Dendritic cell treated with granulocyte-macrophage colony-stimulating factor and Interleukin-4, amounts not matched to agents 40 ng/mL and 50 ng/mL, for 4 days (primary cell): ENCODE data around the gene ACADVL.
A peak's percentile ranks its signal among the peaks of the same experiment; 100 is the strongest.
"Not testable (repeated sequence)": the region's sequence is repeated elsewhere in the genome, so short reads cannot be mapped to it uniquely, and the experiment has no call there.

Source experiments
- H3K27ac Mint-ChIP-seq: one replicate; pipeline ENCODE4 v1.8.0; 2022; ENCODE audit warnings: mild to moderate bottlenecking, mixed read lengths
- H3K27me3 Mint-ChIP-seq: one replicate; pipeline ENCODE4 v1.8.0; 2022; ENCODE audit warnings: mild to moderate bottlenecking, mixed read lengths
- H3K36me3 Mint-ChIP-seq: one replicate; pipeline ENCODE4 v1.8.0; 2022; ENCODE audit warnings: low read depth, mixed read lengths
- H3K4me1 Mint-ChIP-seq: one replicate; pipeline ENCODE4 v1.8.0; 2022; ENCODE audit warnings: low read depth, mixed read lengths
- H3K4me3 Mint-ChIP-seq: one replicate; pipeline ENCODE4 v1.8.0; 2022; ENCODE audit warnings: mild to moderate bottlenecking, moderate library complexity, mixed read lengths
- H3K9me3 Mint-ChIP-seq: one replicate; pipeline ENCODE4 v1.8.0; 2022; ENCODE audit warnings: mixed read lengths
- intact Hi-C: fragments of 100-400 bp; cut with micrococcal nuclease; formaldehyde crosslinking; loops from one replicate; pipeline ENCODE4 v1.15.0; 2022

The ACADVL gene

DNA sequence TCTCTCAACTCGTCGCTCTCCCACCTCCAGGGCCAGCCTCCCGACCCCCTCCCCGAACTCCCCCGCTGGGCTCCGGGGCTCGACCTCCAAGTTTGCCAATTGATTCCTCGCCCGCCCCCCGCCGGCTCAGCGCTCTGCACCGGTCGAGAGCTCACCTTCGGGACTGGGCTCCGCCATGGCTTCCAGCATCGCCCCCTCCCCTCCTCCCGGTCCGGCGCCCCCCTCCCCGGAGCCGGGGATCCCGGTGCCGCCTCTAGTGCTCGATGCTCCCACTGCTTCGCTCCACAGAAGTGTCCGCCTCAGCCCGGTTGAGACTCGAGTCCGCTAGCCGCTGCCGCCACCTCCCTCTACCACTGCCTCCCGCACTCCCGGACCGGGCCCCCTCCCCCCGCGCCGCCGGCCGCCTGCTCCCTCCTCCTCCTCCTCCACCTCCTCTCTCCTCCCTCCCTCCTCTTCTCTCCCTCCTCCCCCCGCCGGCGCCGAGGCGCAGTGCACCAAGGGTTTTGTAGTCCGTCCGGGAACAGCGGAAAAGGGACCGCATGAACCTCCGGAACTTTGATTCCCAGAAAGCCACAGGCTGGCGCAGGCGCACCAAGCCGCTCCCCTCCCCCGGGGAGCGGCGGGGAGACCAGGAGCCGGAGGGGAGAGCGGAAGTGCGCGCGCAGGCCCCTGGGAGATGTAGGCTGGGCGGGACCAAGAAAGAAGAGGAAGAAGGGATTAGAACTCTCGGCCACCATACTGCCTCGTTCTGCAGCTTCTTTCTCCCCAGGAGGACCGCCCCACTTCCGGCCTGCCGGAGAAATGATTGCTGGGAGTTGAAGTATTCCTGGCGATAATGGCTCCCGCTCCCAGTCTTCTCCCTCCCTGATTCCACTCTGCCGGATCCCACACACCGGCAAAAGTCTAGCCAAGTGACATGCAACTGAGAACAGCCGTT is 19.6 kb downstream of the ACADVL start, which contains the start of gene PHF23:
PHF23 (minus strand) TSS at position 367 of the 937 bp plus-strand sequence; CDS start at position 189, 178 bp downstream.
- Mint-ChIP-seq H3K27ac (peak within 1 kb of the TSS; percentile 98), H3K4me1 (peaks cover 63% of the 10 kb centered on the region), H3K9me3 (no peaks in the 10 kb centered on the region), H3K36me3 (peaks cover 98% of the 10 kb centered on the region), H3K27me3 (no peaks in the 10 kb centered on the region), H3K4me3 (peak within 1 kb of the TSS; percentile 98)
- intact Hi-C loops = loop anchor here (5.0 kb wide), 1 partner anchor 43 kb away; the partner anchor contains the start of gene SLC2A4

DNA sequence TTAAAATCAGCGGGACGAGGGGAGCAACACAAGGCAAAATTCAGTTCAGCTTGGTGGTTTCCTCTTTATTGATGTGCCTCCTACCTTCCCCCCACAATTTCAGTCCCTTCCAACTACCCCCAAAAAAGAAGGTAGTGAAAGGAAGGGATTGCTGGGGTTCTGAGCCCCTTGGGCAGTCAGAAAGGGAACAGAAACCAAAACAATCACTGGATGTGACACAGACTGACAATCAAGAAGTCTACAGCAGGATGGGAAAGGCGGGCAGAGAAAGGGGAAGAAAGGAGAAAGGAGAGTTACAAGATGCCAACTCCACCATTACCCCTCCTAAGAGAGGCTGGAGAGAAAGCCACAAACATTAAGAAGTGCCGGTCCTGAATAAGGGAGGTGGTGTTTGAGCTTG is 20.6 kb downstream of the ACADVL start:
- Mint-ChIP-seq H3K4me3 (peak overlapping the region; percentile 98), H3K4me1 (peaks cover 59% of the 10 kb centered on the region), H3K9me3 (no peaks in the 10 kb centered on the region), H3K27ac (peak overlapping the region; percentile 98), H3K27me3 (no peaks in the 10 kb centered on the region), H3K36me3 (peaks cover 96% of the 10 kb centered on the region)
- intact Hi-C loops = loop anchor here (5.0 kb wide), 1 partner anchor 42 kb away; the partner anchor contains the start of gene SLC2A4

- peaks cover 95% of the 10 kb centered on the region for H3K36me3 Mint-ChIP-seq
Observed at GRCh38 chr17:7241090-7241733, 21.5 kb downstream of the ACADVL start.

DNA sequence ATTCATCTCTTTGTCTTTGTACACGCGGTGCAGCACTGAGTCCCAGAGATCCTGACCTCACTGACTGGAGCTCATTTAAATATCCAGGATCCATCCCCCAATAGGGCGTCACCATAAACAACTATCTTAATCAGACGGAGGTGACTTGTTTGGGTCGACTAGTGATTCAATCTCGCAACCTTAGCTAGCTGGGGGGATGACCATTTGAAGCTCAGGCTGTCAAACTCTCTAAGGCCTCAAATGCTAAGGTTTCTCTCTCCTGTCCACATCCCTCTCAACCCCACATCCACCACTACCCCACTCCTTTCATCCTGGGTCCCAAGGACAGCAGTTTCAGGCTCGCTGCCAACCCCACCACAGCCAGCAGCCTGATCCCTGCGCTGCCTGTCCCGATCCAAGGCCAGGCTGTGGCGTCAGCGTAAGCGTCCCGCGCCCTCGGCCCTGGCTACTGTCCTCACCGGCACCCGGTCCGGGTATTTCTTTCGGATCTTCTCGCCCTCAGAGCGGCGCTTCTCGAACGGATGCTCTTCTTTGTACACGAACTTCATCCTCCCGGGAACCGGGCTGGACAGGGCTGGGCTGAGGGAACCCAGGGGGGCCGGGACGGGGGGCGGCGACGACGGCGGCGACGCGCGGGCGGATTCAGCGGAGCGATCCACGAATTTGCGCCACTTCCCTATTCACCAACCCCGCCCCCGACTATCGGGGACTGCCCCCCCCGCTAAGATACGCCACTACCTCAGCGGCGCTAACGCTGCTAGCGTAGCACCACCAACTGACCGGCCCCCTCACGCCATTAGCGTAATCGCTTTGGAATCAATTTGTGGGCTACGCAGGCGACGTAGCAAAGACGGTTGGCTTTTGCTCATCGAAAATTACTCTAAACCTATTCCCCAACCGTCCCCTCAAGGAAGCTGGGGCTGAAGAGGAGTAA is 22.3 kb downstream of the ACADVL start, which contains the start of gene GABARAP:
GABARAP (minus strand) TSS at position 667 of the 934 bp plus-strand sequence; CDS start at position 548, 119 bp downstream.
- Mint-ChIP-seq H3K36me3 (peaks cover 95% of the 10 kb centered on the region), H3K4me3 (peak within 1 kb of the TSS; percentile 98), H3K4me1 (peaks cover 54% of the 10 kb centered on the region)

More at GRCh38 chr17:7241090-7241733, 21.5 kb downstream of the ACADVL start:
- peaks cover 54% of the 10 kb centered on the region for H3K4me1 Mint-ChIP-seq
- intact Hi-C loops = loop anchor here (5.0 kb wide), 1 partner anchor 41 kb away; the partner anchor contains the start of gene SLC2A4
- H3K9me3 Mint-ChIP-seq = no peaks in the 10 kb centered on the region
- peak overlapping the region; percentile 98 for H3K4me3 Mint-ChIP-seq
- no peaks in the 10 kb centered on the region for H3K27me3 Mint-ChIP-seq
- peak overlapping the region; percentile 98 for H3K27ac Mint-ChIP-seq

DNA sequence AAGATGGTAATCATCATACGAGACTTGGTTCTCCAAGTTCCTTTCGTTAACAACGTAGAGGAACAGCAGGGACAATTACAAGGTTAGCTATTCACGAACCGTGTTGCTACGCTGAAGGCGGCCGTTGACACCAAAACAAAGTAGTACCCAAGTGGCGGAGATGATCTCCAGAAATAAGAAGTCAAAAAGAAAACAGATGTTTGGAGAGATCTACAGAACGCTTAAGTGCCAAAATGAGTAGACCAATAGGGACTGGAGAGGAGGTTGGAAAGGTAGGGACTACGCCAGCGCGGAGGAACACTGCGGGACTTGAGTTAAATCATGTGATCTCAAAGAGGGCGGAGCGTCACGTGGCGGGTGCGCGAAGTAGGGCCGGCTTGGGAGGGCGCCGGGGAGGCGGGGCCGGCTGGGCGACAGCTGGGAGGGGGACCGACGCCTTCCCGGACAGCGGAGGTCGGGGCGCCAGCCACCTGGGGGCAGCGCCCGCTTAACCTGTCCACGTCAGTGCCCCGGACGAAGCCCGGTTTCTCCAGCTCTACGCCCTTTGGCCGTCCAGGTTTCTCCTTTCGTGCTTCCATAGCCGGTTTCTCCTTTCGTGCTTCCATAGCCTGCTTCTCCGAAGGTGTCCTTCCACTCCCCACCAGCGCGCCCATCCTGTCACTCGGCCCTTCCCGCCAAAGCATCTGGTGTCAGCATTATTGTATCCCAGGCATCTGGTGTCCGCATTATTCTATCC is 23.1 kb downstream of the ACADVL start:
- Mint-ChIP-seq H3K4me3 (peak overlapping the region; percentile 98), H3K9me3 (no peaks in the 10 kb centered on the region), H3K4me1 (peaks cover 48% of the 10 kb centered on the region), H3K27ac (peak overlapping the region; percentile 98), H3K27me3 (no peaks in the 10 kb centered on the region), H3K36me3 (peaks cover 90% of the 10 kb centered on the region)
- intact Hi-C loops = loop anchor here (1.0 to 5.0 kb wide), 2 partner anchors 9 to 39 kb away; partner anchors contain the start of genes ELP5 and SLC2A4

More for the DNA sequence above, 22.3 kb downstream of the ACADVL start, which contains the start of gene GABARAP:
- H3K27me3 Mint-ChIP-seq = no peaks in the 10 kb centered on the region
- H3K27ac Mint-ChIP-seq = peak within 1 kb of the TSS; percentile 98
- intact Hi-C loops = loop anchor here (1.0 to 5.0 kb wide), 2 partner anchors 10 to 40 kb away; partner anchors contain the start of genes ELP5 and SLC2A4
- H3K9me3 Mint-ChIP-seq = no peaks in the 10 kb centered on the region

- H3K9me3 Mint-ChIP-seq = no peaks in the 10 kb centered on the region
- peaks cover 87% of the 10 kb centered on the region for H3K36me3 Mint-ChIP-seq
- no peaks in the 10 kb centered on the region for H3K27me3 Mint-ChIP-seq
- intact Hi-C loops = loop anchor here (5.0 kb wide), 1 partner anchor 39 kb away; the partner anchor contains the start of gene SLC2A4
- peak overlapping the region; percentile 98 for H3K27ac Mint-ChIP-seq
- peak overlapping the region; percentile 98 for H3K4me3 Mint-ChIP-seq
- peaks cover 50% of the 10 kb centered on the region for H3K4me1 Mint-ChIP-seq
Observed at GRCh38 chr17:7243453-7243729, 23.7 kb downstream of the ACADVL start.

DNA sequence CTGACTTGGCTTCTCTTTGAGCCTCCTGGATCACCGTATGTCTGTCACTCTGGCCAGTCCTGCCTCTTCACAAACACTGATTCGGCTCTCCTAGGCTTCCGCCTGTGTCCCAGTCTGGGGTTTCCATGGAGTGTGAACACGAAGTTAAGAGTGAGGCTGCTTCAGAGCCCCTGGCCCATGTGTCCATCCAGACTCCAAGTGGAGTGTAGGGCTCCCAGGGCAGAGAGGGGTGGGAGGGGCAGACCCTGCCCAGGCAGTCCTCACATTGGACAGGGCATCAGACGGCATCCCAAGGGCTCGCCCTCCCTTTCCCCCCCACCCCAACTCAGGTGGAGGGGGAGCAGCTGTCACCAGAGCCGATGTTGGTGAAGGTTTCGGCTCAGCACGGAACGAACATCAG is 24.1 kb downstream of the ACADVL start:
- Mint-ChIP-seq H3K4me3 (peak overlapping the region; percentile 98), H3K27ac (peak overlapping the region; percentile 98), H3K4me1 (peaks cover 54% of the 10 kb centered on the region), H3K36me3 (peaks cover 87% of the 10 kb centered on the region)
- not testable (repeated sequence) for H3K9me3 Mint-ChIP-seq, H3K27me3 Mint-ChIP-seq
- intact Hi-C loops = loop anchor here (5.0 kb wide), 1 partner anchor 38 kb away; the partner anchor contains the start of gene SLC2A4

DNA sequence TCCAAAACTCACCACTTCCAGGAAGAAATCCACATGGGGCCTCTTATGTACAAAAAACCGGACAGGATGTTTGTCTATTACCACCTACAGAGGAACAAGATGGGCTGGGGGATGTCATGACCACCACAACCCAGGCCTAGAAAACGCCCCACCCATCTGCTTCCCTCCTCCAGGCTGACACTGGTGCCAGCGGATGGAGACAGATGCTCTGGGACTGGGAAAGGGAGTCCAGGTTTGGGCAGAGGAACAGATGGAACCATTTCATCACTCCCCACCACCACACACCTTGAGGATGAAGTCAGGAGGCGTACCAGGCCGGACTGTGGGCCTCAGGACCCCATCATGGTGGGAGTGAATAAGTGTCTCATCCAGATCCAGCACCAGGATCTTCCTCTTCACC is 27.0 kb downstream of the ACADVL start:
- Mint-ChIP-seq H3K36me3 (peaks cover 81% of the 10 kb centered on the region), H3K4me1 (peaks cover 57% of the 10 kb centered on the region), H3K4me3 (no peak overlapping the region), H3K9me3 (no peaks in the 10 kb centered on the region), H3K27me3 (no peaks in the 10 kb centered on the region), H3K27ac (no peak overlapping the region)
- intact Hi-C loops = no loop called here

GRCh38 chr17:7248796-7249195 is 29.1 kb downstream of the ACADVL start:
- H3K27me3 Mint-ChIP-seq = no peaks in the 10 kb centered on the region
- H3K4me1 Mint-ChIP-seq = peaks cover 65% of the 10 kb centered on the region
- H3K9me3 Mint-ChIP-seq = no peaks in the 10 kb centered on the region
- H3K36me3 Mint-ChIP-seq = peaks cover 80% of the 10 kb centered on the region
- H3K4me3 Mint-ChIP-seq = no peak overlapping the region
- intact Hi-C loops = no loop called here
- peak overlapping the region; percentile 100 for H3K27ac Mint-ChIP-seq

- Mint-ChIP-seq H3K27me3 (no peaks in the 10 kb centered on the region), H3K36me3 (peaks cover 80% of the 10 kb centered on the region), H3K4me1 (peaks cover 61% of the 10 kb centered on the region), H3K4me3 (peak overlapping the region; percentile 96), H3K9me3 (no peaks in the 10 kb centered on the region), H3K27ac (peak overlapping the region; percentile 100)
- intact Hi-C loops = no loop called here
Observed at GRCh38 chr17:7249214-7249613, 29.5 kb downstream of the ACADVL start.

DNA sequence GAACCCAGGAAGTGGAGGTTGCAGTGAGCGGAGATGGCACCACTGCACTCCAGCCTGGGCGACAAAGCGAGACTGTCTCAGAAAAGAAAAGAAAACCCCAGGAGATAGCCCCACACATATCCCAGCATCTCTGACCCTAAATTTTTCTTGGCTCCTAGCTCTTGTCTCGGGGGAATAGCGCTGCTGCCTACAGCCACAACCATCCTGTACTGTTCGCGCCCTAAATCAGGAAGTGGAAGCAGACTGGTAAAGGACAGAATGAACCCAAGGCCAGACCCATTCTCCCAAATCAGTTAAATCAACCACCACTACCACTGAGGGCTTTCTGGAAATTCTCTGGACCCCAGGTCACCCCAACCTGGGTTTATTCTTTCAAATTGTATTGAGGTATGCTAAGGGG is 30.1 kb downstream of the ACADVL start:
- peaks cover 80% of the 10 kb centered on the region for H3K36me3 Mint-ChIP-seq
- no peaks in the 10 kb centered on the region for H3K9me3 Mint-ChIP-seq
- H3K4me3 Mint-ChIP-seq = peak overlapping the region; percentile 96
- H3K4me1 Mint-ChIP-seq = peaks cover 59% of the 10 kb centered on the region
- H3K27ac Mint-ChIP-seq = peak overlapping the region; percentile 100
- H3K27me3 Mint-ChIP-seq = no peaks in the 10 kb centered on the region
- intact Hi-C loops = loop anchor here (5.0 kb wide), 2 partner anchors 33 to 57 kb away; partner anchors contain the start of genes ACADVL, DLG4 and EIF5A
